ENCODE results near the gene NAP1L4. TPM values are rescaled to one million over a fixed set of nuclear protein-coding genes. Genes with fewer than 3 reads are reported as not detected.

NAP1L4 gene
- total RNA-seq, 2 donors from 2014 or later = 62.8 to 83.7 TPM

DNA sequence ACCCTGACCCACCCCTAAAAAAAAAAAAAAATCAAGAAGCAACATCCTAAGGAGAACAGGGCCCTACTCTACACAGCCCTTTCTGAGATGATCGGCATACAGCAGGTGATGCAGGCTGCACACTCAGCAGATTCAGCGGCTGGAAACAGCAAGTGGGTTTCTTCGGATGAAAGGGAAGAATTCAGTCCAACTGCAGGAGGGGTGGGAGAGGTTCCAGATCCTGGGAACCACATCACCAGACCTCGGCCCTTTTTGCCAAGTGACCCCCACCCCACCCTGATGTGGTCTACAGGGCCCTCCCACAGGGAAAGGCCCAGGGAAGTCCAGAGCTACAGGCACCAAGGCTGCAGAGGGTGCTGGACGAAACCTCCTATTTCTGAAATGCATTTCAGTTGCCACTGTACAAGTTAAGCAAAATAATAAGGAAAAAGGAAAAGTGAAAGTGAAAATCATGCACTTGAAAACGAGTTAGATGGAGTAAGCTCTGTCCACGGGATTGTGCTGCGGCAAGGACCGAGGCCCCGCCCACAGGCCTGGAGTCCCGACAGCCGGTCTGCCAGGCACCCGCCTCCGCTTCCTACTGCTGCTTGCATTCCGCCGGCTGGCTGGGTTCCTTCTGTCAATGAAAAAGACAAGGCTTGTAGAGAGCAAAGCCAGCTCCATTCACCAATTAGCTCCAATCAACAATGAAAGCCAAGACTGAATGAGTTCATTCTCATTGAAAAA lies 46.9 kb downstream of the NAP1L4 start:
- Histone ChIP-seq H3K36me3 (peaks cover 13% of the 10 kb centered on the region), H3K27ac (peak overlapping the region; percentile 25 to 64), H3K4me1 (ENCODE audit: control insufficient read depth in 1 of 2, low read depth in 2 of 2) (peaks cover 11 to 32% of the 10 kb centered on the region in 2 donors), H3K4me3 (peak overlapping the region; percentile 66), H3K27me3 (replicated peaks; ENCODE audit: insufficient read depth) (no peaks in the 10 kb centered on the region), H3K9me3 (no peaks in the 10 kb centered on the region)
- ATAC-seq (ENCODE audit: insufficient number of reproducible peaks, low FRiP score, low read depth) (peak; percentile 64), DNase-seq (ENCODE audit: low spot score) (peak; percentile 61)
- TF ChIP-seq, protein P1, sequence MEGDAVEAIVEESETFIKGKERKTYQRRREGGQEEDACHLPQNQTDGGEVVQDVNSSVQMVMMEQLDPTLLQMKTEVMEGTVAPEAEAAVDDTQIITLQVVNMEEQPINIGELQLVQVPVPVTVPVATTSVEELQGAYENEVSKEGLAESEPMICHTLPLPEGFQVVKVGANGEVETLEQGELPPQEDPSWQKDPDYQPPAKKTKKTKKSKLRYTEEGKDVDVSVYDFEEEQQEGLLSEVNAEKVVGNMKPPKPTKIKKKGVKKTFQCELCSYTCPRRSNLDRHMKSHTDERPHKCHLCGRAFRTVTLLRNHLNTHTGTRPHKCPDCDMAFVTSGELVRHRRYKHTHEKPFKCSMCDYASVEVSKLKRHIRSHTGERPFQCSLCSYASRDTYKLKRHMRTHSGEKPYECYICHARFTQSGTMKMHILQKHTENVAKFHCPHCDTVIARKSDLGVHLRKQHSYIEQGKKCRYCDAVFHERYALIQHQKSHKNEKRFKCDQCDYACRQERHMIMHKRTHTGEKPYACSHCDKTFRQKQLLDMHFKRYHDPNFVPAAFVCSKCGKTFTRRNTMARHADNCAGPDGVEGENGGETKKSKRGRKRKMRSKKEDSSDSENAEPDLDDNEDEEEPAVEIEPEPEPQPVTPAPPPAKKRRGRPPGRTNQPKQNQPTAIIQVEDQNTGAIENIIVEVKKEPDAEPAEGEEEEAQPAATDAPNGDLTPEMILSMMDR (IDR thresholded peaks at IDR 0.05) = no peak

DNA sequence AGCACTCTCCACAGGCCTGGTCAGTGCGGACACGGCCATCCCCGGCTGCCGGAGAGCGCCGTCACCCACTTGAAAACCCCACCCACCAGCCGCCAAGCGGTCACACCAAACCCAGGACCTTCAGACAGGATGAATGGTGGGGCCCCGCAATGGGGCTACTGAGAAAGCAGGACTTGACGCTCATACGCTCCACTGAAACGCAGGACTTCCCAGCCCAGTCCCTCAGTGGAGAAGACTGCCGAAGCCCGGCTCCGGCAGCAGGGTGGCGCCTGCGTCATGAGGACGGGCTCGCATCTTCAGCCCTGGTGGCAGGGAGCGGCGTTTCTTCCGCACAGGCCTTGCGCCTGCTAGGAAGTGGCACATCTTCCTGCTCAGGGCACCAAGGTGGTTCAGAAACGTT lies 47.6 kb downstream of the NAP1L4 start:
- Histone ChIP-seq H3K27me3 (replicated peaks; ENCODE audit: insufficient read depth) (no peaks in the 10 kb centered on the region), H3K36me3 (peaks cover 7% of the 10 kb centered on the region), H3K4me3 (no peak overlapping the region), H3K4me1 (ENCODE audit: control insufficient read depth in 1 of 2, low read depth in 2 of 2) (peaks cover 11 to 32% of the 10 kb centered on the region in 2 donors), H3K9me3 (no peaks in the 10 kb centered on the region), H3K27ac (peak overlapping the region; percentile 33 to 64)
- DNase-seq (ENCODE audit: low spot score) (no peak), ATAC-seq (ENCODE audit: insufficient number of reproducible peaks, low FRiP score, low read depth) (no peak)
- TF ChIP-seq, protein P1 (IDR thresholded peaks at IDR 0.05) = no peak

DNA sequence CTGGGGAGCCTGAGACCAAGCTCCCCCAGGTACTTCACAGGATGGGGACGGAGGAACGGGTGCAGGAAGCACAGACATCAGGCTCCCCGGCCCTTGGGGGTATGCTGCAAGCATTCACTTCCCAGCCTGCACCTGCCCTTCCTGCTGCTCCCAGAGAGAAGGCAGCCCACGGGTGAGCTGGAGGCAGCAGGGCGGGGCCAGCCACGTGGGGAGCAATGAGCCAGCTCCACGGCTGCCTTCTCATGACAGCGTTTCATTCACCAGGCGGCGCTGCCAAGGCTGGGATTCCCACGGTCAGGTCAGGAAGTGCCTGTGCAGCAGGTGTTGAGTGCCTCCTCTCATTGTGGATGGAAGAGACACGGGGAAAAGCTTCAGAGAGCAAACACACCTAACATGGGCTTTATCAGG lies 48.4 kb downstream of the NAP1L4 start:
- H3K4me1 ChIP-seq (ENCODE audit: control insufficient read depth in 1 of 2, low read depth in 2 of 2) = peaks cover 11 to 32% of the 10 kb centered on the region in 2 donors
- no peaks in the 10 kb centered on the region for H3K27me3 ChIP-seq (replicated peaks; ENCODE audit: insufficient read depth)
- ATAC-seq (ENCODE audit: insufficient number of reproducible peaks, low FRiP score, low read depth) (no peak), DNase-seq (ENCODE audit: low spot score) (no peak)
- peaks cover 3% of the 10 kb centered on the region for H3K36me3 ChIP-seq
- peaks cover 4% of the 10 kb centered on the region for H3K9me3 ChIP-seq
- H3K27ac ChIP-seq = no peak overlapping the region
- no peak overlapping the region for H3K4me3 ChIP-seq
- TF ChIP-seq, protein P1 (IDR thresholded peaks at IDR 0.05) = no peak

DNA sequence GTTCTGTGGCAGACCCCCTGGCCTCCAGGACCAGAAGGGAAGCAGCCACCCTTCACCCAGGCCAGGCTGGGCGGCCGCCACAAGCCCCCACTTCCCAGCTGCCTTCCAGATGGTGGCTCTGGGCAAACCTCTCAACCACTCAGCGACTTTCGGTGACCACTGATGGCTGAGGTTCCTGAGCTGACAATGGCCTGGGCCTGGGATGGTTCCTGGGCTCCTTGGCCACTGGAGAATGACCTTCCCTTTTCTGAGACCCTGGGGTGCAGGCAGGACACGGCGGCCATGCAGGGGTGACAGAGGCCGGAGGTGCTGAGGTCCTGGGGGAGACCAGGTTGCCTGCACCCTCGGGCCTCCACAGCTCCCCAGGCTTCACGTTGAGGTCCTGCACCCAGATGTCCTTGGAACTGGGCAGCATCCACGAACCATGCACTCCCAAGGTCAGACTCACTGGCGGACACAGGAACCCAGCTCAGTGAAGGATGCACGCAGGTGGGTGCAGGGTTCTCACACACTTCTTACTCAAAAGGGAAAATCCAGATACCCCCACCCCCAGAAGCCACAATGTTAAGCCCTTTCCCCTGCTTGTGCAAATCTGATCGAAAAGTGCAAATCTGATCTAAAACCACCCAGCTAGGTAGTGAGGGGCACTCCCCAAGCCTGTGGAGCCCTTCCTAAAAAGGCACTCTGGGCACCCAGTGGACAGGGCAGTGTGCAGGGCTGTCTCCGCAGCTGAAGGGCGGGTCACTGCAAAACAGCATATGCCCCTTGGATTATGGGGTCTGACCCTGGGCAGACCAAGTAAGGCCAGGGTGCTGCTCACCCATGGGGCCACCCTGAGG lies 49.0 kb downstream of the NAP1L4 start:
- H3K4me3 ChIP-seq = no peak overlapping the region
- H3K27ac ChIP-seq = no peak overlapping the region
- H3K27me3 ChIP-seq (replicated peaks; ENCODE audit: insufficient read depth) = no peaks in the 10 kb centered on the region
- H3K36me3 ChIP-seq = peaks cover 2% of the 10 kb centered on the region
- H3K4me1 ChIP-seq (ENCODE audit: control insufficient read depth in 1 of 2, low read depth in 2 of 2) = peaks cover 11 to 32% of the 10 kb centered on the region in 2 donors
- H3K9me3 ChIP-seq = peaks cover 8% of the 10 kb centered on the region
- DNase-seq (ENCODE audit: low spot score) = no peak
- ATAC-seq (ENCODE audit: insufficient number of reproducible peaks, low FRiP score, low read depth) = no peak
- TF ChIP-seq, protein P1 (IDR thresholded peaks at IDR 0.05) = no peak

DNA sequence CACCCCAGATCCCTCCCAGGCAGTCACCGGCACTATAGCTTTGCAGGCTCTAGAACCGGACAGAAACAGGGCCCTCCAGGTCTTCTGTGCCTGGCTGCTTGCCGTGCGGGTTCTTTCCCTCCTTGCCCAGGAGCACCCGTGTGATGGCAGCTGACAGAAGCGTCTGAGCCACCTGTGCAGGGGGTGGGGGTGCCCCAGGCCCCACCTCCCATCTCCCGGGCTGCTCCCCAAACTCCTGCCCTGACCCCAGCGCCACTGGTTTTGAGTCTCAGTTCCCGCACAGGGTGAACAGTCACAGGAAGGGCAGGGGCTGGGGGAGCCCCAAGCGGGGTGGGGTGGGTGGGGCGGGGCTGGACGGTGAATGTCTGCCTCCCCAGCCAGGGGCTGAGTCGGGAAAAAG lies 49.7 kb downstream of the NAP1L4 start:
- H3K27ac ChIP-seq = no peak overlapping the region
- H3K9me3 ChIP-seq = peaks cover 12% of the 10 kb centered on the region
- no peak overlapping the region for H3K4me3 ChIP-seq
- ATAC-seq (ENCODE audit: insufficient number of reproducible peaks, low FRiP score, low read depth) (no peak), DNase-seq (ENCODE audit: low spot score) (no peak)
- TF ChIP-seq, protein P1 (IDR thresholded peaks at IDR 0.05) = no peak
- H3K4me1 ChIP-seq (ENCODE audit: control insufficient read depth in 1 of 2, low read depth in 2 of 2) = peaks cover 11 to 32% of the 10 kb centered on the region in 2 donors
- H3K27me3 ChIP-seq (replicated peaks; ENCODE audit: insufficient read depth) = no peaks in the 10 kb centered on the region
- H3K36me3 ChIP-seq = peaks cover 2% of the 10 kb centered on the region
